Left hindlimb (tissue), 1 donor: Measurements from ENCODE around the gene KRTAP19-8.

ENCODE experiments used
- DNase-seq: peaks from one replicate; pipeline ENCODE4 v3.0.0-alpha.2; 2018

The KRTAP19-8 gene

GRCh38 chr21:31011412-31011811, 26.9 kb downstream of the KRTAP19-8 start:
- DNase-seq, result no peak

- no peak for DNase-seq
Measured at GRCh38 chr21:31008355-31008754, 29.9 kb downstream of the KRTAP19-8 start.

- DNase-seq, result no peak
Measured at GRCh38 chr21:31005019-31005418, 33.3 kb downstream of the KRTAP19-8 start.

- no peak for DNase-seq
Measured at GRCh38 chr21:31003471-31003870, 34.8 kb downstream of the KRTAP19-8 start.

GRCh38 chr21:30997541-30997940, 40.7 kb downstream of the KRTAP19-8 start:
- no peak for DNase-seq

- DNase-seq, result no peak
Measured at GRCh38 chr21:30996728-30997127, 41.5 kb downstream of the KRTAP19-8 start.

GRCh38 chr21:30994932-30995331, 43.3 kb downstream of the KRTAP19-8 start:
- no peak for DNase-seq

GRCh38 chr21:30990514-30991262, 47.6 kb downstream of the KRTAP19-8 start:
- DNase-seq, result no peak

GRCh38 chr21:30988706-30989105, 49.6 kb downstream of the KRTAP19-8 start:
- DNase-seq, result no peak
